ENCODE measurements around the gene GAS1. TPM values are rescaled to one million over a fixed set of nuclear protein-coding genes. Genes with fewer than 3 reads are reported as not detected.

GAS1 gene
- total RNA-seq, 6 donors from 2014 or later, result 5.5 to 25.6 (median 12.5) TPM

DNA sequence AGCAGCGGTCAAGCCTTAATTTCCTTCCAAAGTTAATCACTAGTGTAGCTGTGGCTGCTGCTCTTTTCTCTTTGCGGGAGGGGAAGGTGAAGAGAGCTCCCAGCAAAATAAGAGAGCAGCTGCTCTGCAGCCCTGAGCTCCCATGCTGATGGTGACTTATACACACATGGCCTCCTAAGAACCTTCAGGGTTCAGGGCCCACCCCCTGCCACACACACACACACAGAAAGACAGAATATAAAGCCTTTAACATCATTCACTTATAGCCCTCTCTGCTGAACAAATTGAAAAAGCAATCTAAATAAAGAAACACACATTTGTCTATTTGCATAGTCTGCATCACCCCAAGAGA, 43.6 kb downstream of the GAS1 start:
- peaks cover 0 to 13% (median 0%) of the 10 kb centered on the region in 4 donors for H3K27me3 ChIP-seq
- H3K9me3 ChIP-seq, result peaks cover 0 to 4% (median 0%) of the 10 kb centered on the region in 4 donors
- H3K4me1 ChIP-seq, result peaks cover 0 to 6% (median 3%) of the 10 kb centered on the region in 4 donors
- H3K4me3 ChIP-seq, result no peak overlapping the region
- DNase-seq, result no peak
- H3K36me3 ChIP-seq, result no peaks in the 10 kb centered on the region
- 63 to 88% methylated on average over 2 of the region's 2 CpGs for WGBS, 2 donors
- TF ChIP-seq POLR2A (IDR thresholded peaks at IDR 0.05) (no peak), EP300 (IDR thresholded peaks at IDR 0.05) (no peak), POLR2AphosphoS5 (IDR thresholded peaks at IDR 0.05) (no peak)
- TF ChIP-seq, protein P1, sequence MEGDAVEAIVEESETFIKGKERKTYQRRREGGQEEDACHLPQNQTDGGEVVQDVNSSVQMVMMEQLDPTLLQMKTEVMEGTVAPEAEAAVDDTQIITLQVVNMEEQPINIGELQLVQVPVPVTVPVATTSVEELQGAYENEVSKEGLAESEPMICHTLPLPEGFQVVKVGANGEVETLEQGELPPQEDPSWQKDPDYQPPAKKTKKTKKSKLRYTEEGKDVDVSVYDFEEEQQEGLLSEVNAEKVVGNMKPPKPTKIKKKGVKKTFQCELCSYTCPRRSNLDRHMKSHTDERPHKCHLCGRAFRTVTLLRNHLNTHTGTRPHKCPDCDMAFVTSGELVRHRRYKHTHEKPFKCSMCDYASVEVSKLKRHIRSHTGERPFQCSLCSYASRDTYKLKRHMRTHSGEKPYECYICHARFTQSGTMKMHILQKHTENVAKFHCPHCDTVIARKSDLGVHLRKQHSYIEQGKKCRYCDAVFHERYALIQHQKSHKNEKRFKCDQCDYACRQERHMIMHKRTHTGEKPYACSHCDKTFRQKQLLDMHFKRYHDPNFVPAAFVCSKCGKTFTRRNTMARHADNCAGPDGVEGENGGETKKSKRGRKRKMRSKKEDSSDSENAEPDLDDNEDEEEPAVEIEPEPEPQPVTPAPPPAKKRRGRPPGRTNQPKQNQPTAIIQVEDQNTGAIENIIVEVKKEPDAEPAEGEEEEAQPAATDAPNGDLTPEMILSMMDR (IDR thresholded peaks at IDR 0.05), result no peak
- no peak overlapping the region for H3K27ac ChIP-seq
- ATAC-seq (ENCODE audit: low FRiP score in 2 of 2), result no peak

GRCh38 chr9:86902991-86903733, 44.1 kb downstream of the GAS1 start:
- TF ChIP-seq POLR2AphosphoS5 (IDR thresholded peaks at IDR 0.05) (no peak), EP300 (IDR thresholded peaks at IDR 0.05) (no peak), POLR2A (IDR thresholded peaks at IDR 0.05) (no peak)
- TF ChIP-seq, protein P1 (IDR thresholded peaks at IDR 0.05), result no peak
- 12 to 17% methylated on average over 18 to 19 of the region's 19 CpGs for WGBS, 2 donors

DNA sequence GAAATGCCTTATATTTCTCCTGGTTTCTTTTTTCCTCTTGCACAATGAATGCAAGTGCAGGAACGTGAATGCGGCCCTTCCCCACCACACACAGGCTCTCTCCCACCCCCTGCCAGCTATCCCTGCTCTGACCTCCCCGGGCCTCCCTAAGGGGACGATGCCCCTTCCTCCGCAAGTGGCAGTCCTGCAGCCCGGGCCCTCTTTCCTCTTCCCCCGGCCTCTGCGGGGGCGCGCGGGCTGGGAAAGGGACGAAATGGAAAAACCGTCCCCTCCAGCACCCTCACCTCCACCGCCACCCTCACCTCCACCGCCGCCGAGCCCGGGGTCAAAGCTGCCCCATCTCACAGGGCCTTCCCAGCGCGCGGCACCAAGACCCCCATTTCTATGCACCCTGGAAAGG, 44.7 kb downstream of the GAS1 start:
- TF ChIP-seq EP300 (IDR thresholded peaks at IDR 0.05), result no peak
- TF ChIP-seq, protein P1 (IDR thresholded peaks at IDR 0.05), result no peak
- no peak for TF ChIP-seq POLR2AphosphoS5 (IDR thresholded peaks at IDR 0.05)
- DNase-seq, result peak in 1 of 2 donors; percentile 78
- WGBS, 2 donors, result 14 to 22% methylated on average over 19 to 21 of the region's 21 CpGs

More at GRCh38 chr9:86902991-86903733, 44.1 kb downstream of the GAS1 start:
- H3K27me3 ChIP-seq, result peaks cover 0 to 13% (median 0%) of the 10 kb centered on the region in 4 donors
- peaks cover 0 to 4% (median 0%) of the 10 kb centered on the region in 4 donors for H3K9me3 ChIP-seq
- DNase-seq (peak in 1 of 2 donors; percentile 15), ATAC-seq (ENCODE audit: low FRiP score in 2 of 2) (no peak)
- no peak overlapping the region for H3K27ac ChIP-seq
- H3K36me3 ChIP-seq, result no peaks in the 10 kb centered on the region
- peak overlapping the region in 1 of 4 donors; percentile 14 for H3K4me3 ChIP-seq
- peaks cover 0 to 6% (median 3%) of the 10 kb centered on the region in 4 donors for H3K4me1 ChIP-seq

DNA sequence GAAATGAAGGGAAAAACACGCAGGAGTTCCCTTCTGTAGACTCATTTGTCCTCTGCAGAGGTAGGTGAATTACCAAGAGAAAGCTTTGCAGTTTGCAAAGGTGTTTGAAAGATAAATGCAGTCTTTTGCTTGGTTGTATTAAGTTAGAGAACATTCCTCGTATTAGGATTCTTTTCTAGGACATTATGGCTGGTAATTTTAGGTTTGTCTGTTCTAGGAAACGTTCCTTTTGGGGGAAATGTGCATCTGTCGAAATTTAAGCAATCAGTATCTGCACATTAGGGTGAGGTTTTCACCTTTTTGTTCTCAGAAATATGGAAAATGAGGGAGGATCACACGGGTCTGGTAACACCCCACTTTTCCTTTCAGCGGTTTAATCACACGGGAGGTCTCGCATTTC, 45.1 kb downstream of the GAS1 start:
- H3K4me1 ChIP-seq, result peaks cover 0 to 6% (median 3%) of the 10 kb centered on the region in 4 donors
- TF ChIP-seq POLR2A (IDR thresholded peaks at IDR 0.05) (no peak), EP300 (IDR thresholded peaks at IDR 0.05) (no peak), POLR2AphosphoS5 (IDR thresholded peaks at IDR 0.05) (no peak)
- TF ChIP-seq, protein P1 (IDR thresholded peaks at IDR 0.05), result no peak
- DNase-seq (no peak), ATAC-seq (ENCODE audit: low FRiP score in 2 of 2) (no peak)
- H3K9me3 ChIP-seq, result peaks cover 0 to 4% (median 0%) of the 10 kb centered on the region in 4 donors
- peaks cover 0 to 13% (median 0%) of the 10 kb centered on the region in 4 donors for H3K27me3 ChIP-seq
- 38 to 43% methylated on average over 8 of the region's 8 CpGs for WGBS, 2 donors
- H3K36me3 ChIP-seq, result no peaks in the 10 kb centered on the region
- H3K4me3 ChIP-seq, result no peak overlapping the region
- no peak overlapping the region for H3K27ac ChIP-seq

More for the DNA sequence above, 44.7 kb downstream of the GAS1 start:
- H3K27ac ChIP-seq, result no peak overlapping the region
- H3K27me3 ChIP-seq, result peaks cover 0 to 13% (median 0%) of the 10 kb centered on the region in 4 donors
- ATAC-seq (ENCODE audit: low FRiP score in 2 of 2), result no peak
- no peak overlapping the region for H3K4me3 ChIP-seq
- peaks cover 0 to 4% (median 0%) of the 10 kb centered on the region in 4 donors for H3K9me3 ChIP-seq
- no peaks in the 10 kb centered on the region for H3K36me3 ChIP-seq
- H3K4me1 ChIP-seq, result peaks cover 0 to 6% (median 3%) of the 10 kb centered on the region in 4 donors
